Central memory CD4-positive, alpha-beta T cell (primary cell): ENCODE measurements around the gene SLTM.
"Not testable (repeated sequence)": the region's sequence is repeated elsewhere in the genome, so short reads cannot be mapped to it uniquely, and the experiment has no call there.

Experiments used
- DNase-seq: peaks from one replicate; pipeline ENCODE4 v3.0.0; 2022

The SLTM gene

DNA sequence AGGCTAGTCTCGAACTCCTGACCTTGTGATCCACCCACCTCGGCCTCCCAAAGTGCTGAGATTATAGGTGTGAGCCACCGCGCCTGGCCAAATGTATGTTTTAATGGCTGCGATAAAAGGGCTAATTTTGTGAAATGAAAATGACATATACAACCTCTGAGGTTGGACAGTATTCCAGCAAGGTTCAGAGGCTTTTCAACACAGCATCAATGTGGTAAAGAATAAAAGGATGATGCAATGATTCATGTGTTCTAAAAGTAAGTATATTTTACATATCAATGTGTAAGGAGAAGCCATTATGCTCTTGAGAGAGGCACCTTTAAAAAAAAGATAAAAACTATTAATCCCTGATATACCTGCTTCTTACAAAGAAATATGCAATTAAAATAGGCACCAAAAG, 6.7 kb downstream of the SLTM start:
- no peak for DNase-seq

DNA sequence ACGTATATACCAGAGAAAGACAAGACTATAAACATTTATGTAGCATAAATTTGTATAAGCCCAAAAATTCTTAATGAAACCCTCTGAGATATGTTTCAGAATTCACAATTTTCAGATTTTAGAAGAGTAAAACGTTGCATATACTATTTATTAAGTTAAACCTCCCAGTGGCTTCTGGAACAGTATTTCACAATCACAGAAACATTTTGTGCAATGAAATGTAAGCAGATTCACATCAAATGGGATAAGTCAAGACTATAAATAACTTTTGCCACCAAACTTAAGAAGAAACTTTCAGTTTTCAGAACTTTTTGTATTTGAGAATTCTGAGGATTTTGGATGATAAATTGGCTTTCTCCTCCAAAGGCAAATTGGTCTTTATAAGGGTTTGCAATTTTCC, 9.2 kb downstream of the SLTM start:
- DNase-seq = no peak

DNA sequence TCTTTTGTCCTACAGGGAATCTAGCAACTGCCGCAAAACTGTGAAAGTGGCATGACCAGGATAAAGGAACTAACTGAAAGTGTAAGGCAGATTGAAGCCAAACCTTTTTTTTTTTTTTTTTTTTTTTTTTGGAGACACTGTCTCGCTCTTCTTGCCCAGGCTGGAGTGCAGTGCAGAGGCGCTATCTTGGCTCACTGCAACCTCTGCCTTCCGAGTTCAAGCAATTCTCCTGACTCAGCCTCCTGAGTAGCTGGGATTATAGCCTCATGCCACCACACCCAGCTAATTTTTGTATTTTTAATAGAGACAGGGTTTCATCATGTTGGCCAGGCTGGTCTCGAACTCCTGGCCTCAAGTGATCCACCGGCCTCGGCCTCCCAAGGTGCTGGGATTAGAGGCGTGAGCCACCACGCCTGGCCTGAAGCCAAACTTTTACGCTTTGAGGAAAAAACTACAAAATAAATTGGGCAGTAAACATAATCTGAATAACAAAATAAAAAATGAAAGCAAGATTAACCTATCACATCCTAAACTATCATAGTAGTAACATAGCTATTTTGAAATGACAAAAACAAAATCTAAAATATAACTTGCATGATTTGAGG, 9.7 kb downstream of the SLTM start:
- DNase-seq = no peak

DNA sequence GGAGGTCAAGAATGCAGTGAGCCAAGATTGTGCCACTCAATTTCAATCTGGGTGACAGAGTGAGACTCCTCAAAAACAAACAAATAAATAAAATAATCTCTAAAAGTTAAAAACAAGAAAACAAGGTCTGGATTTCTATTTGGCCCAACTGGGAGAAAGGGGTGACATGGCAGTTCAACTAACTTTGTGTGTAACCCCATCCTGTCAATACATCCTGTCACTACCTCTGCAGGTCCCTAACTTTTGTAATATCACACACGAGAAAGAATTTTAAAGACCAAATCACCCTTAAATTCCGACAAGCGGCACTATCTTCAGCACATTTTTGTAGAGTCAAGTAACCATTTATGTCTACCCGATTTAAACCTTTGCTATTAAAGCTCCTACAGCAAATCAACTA, 10.2 kb downstream of the SLTM start:
- DNase-seq = no peak

DNA sequence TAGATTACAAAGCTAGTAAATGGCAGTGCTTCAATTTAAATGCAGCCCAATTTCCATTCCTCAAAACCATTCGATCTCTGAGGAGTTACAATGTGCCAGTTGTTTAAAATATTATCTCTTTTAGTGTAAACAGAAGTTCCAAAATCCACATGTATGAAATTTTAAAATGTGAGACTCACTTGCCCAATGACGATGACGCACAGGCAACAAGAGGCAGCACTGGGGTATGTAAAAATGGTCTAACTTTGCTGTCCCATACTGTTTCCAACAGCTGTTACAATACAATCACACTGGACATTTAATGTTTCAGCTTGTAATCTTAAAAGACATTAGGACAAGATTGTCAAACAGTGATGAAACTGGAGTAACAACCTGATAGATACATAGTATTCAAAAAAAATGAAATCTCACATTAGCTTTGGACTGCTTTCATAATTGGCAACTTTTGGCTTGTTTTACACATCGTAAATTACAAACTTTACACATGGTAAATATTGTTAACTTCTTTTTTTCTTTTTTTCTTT, 12.2 kb downstream of the SLTM start:
- DNase-seq = no peak

DNA sequence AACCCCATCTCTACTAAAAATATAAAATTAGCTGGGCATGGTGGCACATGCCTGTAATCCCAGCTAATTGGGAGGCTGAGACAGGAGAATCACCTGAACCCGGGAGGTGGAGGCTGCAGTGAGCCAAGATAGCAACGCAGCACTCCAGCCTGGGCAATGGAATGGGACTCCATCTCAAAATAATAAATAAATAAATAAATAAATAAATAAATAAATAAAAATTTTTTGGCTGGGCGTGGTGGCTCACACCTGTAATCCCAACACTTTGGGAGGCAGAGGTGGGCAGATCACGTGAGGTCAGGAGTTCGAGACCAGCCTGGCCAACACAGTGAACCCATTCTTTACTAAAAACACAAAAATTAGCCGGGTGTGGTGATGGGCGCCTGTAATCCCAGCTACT, 13.0 kb downstream of the SLTM start:
- DNase-seq = not testable (repeated sequence)

DNA sequence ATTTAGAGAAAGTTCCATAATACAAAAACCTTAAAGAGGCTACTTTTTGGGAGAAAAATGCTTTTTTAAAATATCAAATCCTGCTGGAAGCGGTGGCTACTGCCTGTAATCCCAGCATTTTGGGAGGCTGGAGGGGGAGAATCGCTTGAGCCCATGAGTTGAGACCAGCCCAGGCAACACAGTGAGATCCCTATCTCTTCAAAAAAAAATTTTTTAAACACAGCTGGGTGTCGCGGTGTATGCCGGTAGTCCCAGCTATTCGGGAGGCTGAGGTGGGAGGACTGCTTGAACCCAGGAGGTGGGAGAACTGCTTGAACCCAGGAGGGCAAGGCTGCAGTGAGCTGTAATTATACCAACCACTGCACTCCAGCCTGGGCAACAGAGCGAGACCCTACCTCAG, 14.2 kb downstream of the SLTM start:
- DNase-seq = no peak

DNA sequence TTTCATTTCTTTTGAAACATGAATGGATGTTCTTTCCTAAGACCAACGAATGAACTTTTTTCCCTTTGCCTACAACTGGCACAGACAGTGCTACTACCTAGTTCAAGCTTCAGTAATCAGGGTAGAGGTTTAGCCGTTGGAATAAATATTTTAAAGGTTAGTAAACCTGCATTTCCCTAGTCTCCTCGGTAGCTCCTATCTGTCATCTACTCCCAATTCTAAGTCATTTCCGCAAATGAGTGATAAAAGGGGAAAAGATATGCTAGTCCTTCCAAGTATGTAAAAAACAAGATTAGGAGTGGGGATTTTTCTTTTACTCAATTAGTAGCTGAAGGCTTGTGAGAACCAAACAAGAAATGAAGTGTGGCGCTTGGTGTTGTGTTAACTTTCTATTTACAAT, 15.2 kb downstream of the SLTM start:
- no peak for DNase-seq

DNA sequence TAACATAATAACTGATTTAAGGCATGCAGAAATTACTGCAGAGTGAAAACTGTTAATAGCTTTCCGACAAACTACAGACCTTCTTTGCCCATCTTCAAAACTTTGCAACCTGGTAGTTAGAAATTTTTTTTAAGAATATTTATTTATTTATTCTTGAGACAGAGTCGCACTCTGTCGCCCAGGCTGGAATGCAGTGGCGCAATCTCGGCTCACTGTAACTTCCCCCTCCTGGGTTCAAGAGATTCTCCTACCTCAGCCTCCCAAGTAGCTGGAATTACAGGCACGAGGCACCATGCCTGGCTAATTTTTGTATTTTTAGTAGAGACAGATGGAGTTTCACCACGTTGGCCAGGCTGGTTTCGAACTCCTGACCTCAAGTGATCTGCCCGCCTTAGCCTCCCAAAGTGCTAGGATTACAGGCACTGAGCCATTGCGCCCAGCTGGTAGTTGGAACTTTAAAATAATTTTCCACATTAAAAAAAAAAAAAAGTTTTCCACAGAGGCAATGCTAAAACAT, 15.8 kb downstream of the SLTM start:
- not testable (repeated sequence) for DNase-seq

DNA sequence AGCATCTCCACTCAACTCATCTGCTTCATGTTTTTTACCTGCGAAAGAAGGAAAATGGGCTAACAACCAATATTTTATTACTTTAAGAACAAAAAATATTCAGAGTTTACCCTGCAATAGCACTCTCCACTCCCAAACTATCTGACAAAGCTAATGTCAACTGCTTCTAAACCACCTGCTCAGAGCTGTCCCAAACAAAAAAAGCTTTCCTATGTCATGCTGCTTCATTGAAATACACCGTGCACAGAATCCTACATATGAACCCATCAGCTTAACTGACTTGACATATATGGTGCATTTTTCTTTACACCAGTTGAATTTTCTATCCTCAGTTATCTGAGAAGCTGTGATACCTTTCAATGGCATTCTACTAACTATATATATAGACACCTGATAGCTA, 16.5 kb downstream of the SLTM start:
- no peak for DNase-seq

DNA sequence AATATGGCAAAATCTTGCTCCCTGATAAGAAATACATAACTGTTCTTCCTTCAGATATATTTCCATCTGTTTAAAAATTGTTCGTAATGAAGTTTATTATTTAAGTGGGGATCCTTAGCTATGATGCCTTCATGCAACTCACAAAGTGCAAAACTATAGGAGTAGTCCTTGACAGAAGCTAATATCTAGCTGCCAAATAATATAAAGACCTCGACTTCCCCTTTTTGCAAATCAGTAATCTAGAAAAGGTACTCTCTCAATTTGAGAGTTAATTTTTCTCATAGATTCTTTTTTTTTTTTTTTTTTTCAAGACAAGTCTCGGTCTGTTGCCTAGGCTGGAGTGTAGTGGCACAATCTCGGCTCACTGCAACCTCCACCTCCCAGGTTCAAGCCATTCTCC, 23.0 kb downstream of the SLTM start:
- DNase-seq = no peak

DNA sequence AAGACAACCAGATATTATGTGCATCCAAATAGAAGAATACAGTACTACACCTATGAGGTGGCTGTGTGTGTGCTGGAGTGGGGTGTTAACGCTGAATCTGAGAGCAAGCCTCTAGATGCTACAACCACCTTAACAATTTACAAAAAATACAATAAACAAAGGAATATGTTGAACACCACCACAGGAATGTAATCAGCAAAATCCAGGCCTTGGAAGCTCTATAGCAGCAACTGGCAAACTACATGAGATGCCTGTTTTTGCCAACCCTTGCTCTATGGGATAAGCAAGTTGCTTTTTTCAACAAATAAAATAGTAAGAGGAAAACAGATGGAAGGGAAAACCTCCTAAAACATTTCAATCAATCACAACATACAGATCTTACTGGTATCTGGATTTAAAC, 23.9 kb downstream of the SLTM start:
- no peak for DNase-seq

DNA sequence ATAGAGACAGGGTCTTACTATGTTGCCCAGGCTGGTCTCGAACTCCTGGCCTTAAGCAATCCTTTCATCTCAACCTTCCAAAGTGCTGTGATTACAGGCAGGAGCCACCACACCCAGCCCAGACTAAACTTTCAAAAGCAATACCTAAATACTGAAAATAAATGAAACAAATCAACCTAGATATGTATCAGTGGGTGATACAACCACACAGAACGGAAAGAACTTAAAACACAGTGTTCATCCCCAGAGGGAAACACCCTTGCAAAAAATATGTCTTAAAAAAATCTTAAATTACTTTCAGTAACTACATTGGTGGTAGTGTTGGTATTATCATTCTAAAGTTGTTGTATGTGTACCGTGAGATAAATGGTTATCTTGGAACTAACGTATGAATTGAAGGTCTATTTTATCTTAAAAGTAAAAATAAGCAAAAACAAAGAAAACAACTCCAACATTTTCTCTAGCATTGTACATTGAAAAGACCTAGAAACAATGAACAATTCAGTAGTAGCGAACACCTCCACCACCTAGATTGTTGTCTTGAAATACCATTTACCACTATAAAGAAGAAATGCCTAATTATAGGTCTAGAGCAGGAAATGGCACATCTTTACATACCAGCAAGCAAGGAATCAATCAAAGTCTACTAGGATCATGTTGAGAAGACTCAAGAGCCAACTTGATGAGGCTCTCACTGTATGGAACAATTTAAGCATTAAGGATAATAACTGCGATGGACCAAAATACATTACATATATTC, 24.7 kb downstream of the SLTM start:
- DNase-seq = peak; percentile 17

DNA sequence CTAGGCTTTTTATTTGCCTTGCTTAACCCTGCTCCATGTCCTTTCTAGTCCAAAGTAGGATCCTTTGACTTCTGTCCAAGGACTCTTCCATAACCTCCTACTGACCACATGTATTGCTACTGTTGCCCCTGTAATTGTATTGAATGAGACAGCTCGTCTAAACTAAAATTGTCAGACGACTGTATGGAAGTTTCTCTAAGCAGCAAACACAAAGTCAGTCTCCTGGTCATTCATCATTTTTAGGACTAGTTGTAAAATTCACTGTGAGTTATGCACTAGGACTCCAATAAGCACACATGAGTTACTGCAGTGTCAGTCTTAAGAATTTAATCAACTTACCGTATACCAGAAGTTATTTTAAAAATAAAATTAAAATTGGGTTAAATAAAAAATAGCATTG, 32.8 kb downstream of the SLTM start:
- no peak for DNase-seq

DNA sequence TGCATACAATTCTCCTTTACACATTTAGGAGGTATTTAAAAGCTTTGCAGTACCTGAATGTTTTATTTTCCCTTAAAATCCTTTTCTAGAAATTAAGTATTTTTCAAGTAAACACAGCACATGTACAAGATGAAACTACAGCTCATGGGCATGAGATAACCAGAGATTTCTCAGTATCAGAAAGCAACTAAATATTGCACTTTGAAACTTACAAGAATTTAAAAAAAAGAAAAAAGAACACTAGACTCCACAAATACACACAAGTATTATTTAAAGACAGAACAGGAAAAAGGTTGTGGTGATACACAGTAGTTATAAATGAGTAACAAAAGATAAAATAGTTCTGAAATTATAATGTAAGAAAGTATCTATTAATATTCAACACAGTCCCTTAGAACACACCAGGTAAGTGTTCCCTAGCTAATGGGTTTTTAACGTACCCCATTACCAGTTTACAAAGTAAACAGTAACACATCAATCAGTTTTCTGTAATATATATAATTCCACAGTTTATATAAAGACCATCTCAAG, 35.3 kb downstream of the SLTM start:
- DNase-seq = no peak

DNA sequence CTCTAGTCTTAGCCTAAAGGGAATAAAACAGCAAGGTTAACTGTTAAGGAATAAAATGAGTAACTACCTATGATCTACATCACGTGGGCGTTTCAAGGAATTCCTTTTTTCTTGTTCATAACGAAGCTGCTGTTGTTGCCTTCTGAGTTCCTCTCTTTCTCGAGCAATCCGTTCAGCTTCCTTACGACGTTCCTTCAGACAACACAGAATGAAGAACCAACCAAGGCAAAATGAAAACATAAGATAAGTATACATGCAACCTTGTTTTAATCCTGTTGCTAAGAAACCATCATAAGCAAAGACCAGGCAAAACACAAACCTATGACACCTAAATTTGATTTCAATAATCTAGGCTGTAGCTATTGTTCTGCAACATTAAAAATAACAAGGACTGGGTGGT, 44.1 kb downstream of the SLTM start:
- no peak for DNase-seq

DNA sequence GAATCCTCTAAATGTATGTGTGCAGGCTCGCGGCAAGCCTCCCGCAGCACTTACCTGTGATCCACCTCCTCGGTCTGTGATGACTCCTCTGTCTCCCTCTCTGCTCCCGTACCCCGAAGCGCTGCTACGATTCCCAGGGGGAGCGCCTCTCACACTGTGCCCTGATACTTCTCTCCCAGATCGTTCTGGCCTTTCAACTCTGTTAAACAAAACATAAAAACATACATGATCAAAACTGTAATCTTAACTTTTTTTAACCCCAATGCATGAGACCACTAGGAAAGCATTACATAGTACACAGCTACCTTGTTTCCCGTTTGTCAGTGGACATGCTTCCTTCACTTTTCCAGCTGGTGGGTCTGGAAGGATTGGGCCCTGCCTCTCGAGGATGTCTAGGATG, 46.6 kb downstream of the SLTM start:
- DNase-seq = no peak

DNA sequence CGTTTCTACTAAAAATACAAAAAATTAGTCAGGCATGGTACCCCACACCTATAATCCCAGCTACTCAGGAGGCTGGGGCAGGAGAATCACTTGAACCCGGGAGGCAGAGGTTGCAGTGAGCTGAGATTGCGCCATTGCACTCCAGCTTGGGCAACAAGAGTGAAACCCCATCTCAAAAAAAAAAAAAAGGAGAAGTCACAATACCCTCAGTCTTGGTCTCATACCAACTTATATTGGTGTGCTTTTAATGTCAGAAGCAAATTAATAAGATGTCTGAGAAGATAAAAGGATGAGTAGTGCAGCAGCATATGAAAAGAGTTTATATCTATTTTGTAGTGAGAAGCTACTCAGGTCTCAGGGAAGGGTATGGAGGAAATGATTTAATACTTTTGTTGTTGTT, 49.6 kb downstream of the SLTM start:
- not testable (repeated sequence) for DNase-seq

DNA sequence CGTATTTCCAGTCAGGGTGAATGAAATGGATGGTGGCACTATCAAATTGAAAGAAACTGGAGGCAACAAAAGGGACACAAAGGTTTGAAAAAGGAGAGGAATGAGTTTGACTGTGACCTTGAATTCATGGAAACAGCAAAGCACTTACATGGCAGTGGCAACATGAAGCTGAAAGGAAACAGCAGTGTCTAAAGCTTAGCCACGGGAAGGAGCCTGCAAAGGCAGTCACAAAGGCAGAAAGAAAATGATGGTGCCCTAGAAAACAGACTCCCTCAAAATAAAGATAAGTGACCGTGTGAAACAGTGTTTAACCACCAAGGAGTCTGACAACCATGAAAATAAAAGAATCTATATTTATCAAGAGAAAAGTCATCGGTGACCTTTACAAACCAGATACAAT, 51.2 kb downstream of the SLTM start:
- no peak for DNase-seq

DNA sequence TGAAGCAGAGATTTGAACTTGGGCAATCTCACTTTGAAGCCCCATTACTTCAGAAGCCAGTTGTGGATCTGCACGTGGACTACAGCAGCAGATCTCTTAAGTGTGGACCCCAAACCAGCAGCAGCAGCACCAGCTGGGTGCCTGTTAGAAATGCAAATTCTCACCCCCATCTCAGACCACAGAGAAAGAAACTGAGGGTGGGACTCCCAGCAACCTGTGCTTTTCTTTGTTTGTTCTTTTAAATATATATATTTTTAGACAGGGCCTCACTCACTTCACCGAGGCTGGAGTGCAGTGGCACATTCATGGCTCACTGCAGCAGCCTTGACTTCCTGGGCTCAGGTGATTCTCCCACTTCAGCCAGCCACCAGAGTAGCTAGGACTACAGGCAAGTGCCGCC, 53.2 kb downstream of the SLTM start:
- DNase-seq = no peak

DNA sequence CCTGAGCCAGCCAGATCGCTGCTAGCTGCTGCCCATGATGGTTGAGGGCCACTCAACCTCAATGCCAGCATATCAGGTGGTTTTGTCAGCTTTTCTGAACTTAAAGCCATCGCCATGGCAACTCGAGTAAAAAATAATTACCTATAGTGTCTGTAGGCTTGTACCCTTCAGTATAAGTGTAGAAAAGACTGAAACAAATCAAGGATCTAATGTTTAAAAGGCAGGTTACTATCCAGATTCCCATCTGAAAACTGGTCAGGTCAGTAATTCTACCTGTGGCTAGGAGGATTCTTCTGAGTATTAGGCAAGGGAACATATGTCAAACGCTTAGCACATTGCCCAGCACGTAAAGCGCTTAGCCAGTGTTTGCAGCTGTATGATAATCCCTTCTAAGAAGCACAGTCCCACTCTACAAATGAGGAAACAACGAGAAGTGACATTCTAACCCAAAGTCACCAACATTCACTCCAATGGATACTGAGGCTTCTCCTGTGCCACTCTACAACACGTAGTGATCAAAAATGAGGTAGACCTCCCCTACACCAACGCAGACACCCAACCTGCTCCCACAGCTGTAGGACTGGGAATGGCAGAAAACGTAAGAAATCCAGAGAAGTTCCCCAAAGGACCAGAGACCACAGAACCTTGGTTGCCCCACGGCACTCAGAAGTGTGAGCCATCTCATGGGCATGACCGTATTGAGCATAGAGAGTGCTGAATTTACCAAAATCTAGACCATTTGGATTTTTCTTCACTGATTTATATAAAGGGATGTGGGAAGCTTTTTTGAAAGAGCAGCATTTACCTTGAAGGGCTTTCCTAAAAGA, 55.3 kb downstream of the SLTM start:
- no peak for DNase-seq

DNA sequence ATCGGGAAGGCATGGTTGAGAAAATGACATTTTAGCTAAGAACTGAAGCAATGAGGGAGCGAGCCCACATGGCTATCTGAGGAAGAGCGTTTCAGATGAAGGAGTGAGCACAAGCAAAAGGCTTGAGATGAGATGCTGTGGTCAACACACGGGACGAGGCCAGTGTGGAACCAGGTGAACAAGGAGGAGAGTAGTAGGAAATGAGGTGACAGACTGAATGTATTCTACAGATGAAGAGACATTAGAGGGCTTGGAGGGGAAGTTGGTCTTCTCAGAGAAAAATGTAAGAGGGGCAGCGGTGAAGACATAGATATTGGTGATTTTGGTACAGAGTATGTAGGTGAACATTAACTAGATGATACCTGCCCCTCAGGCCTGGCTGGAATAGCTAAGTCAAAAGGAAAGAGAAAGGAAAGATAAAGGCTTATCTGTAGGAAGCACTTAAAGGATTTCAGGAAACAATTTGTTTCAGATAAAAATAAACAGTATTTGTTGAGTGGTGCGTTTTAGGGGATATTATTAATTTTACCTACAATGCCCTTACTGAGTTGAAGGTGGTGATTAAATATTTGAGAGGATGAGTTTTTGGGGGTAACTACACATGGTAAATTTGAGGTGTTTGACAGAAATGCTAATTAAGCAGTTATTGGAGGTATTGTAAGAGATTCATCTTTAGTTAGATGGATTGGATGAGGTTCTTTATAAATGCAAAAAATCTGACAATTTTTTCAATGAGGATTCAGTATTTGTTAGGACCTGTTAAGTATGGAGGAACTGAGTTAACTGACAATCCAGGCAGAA, 57.0 kb downstream of the SLTM start:
- DNase-seq = no peak
